ENCODE data around the gene TRAF2.

The TRAF2 gene

GRCh38 chr9:136960212-136960937 is 74.1 kb downstream of the TRAF2 start:
- Histone ChIP-seq H3K9ac (ENCODE audit: low read length) (no peak overlapping the region), H3K4me3 (ENCODE audit: low read depth in 1 of 2, low read length in 2 of 2) (no peak overlapping the region), H3K36me3 (ENCODE audit: insufficient read depth, low read length) (no peaks in the 10 kb centered on the region), H3K27ac (ENCODE audit: low read depth, low read length) (no peak overlapping the region), H3K4me1 (ENCODE audit: insufficient read depth, low read length) (no peaks in the 10 kb centered on the region), H3K27me3 (ENCODE audit: control insufficient read depth in 1 of 2, insufficient read depth in 2 of 2, low read length in 2 of 2) (no peaks in the 10 kb centered on the region), H3K9me3 (ENCODE audit: low read length) (no peaks in the 10 kb centered on the region)

- no peak overlapping the region for H3K9ac ChIP-seq (ENCODE audit: low read length)
- no peaks in the 10 kb centered on the region for H3K9me3 ChIP-seq (ENCODE audit: low read length)
- H3K27me3 ChIP-seq (ENCODE audit: control insufficient read depth in 1 of 2, insufficient read depth in 2 of 2, low read length in 2 of 2), result no peaks in the 10 kb centered on the region
- no peak overlapping the region for H3K4me3 ChIP-seq (ENCODE audit: low read depth in 1 of 2, low read length in 2 of 2)
- no peaks in the 10 kb centered on the region for H3K4me1 ChIP-seq (ENCODE audit: insufficient read depth, low read length)
- H3K36me3 ChIP-seq (ENCODE audit: insufficient read depth, low read length), result no peaks in the 10 kb centered on the region
- no peak overlapping the region for H3K27ac ChIP-seq (ENCODE audit: low read depth, low read length)
Measured at GRCh38 chr9:136960938-136961275, 74.6 kb downstream of the TRAF2 start.

GRCh38 chr9:136961279-136962065 is 75.2 kb downstream of the TRAF2 start:
- Histone ChIP-seq H3K27me3 (ENCODE audit: control insufficient read depth in 1 of 2, insufficient read depth in 2 of 2, low read length in 2 of 2) (no peaks in the 10 kb centered on the region), H3K27ac (ENCODE audit: low read depth, low read length) (no peak overlapping the region), H3K4me3 (ENCODE audit: low read depth in 1 of 2, low read length in 2 of 2) (no peak overlapping the region), H3K4me1 (ENCODE audit: insufficient read depth, low read length) (no peaks in the 10 kb centered on the region), H3K9me3 (ENCODE audit: low read length) (no peaks in the 10 kb centered on the region), H3K9ac (ENCODE audit: low read length) (no peak overlapping the region), H3K36me3 (ENCODE audit: insufficient read depth, low read length) (no peaks in the 10 kb centered on the region)

GRCh38 chr9:136962163-136962562 is 75.8 kb downstream of the TRAF2 start:
- Histone ChIP-seq H3K4me1 (ENCODE audit: insufficient read depth, low read length) (no peaks in the 10 kb centered on the region), H3K9ac (ENCODE audit: low read length) (no peak overlapping the region), H3K27me3 (ENCODE audit: control insufficient read depth in 1 of 2, insufficient read depth in 2 of 2, low read length in 2 of 2) (no peaks in the 10 kb centered on the region), H3K36me3 (ENCODE audit: insufficient read depth, low read length) (no peaks in the 10 kb centered on the region), H3K27ac (ENCODE audit: low read depth, low read length) (no peak overlapping the region), H3K4me3 (ENCODE audit: low read depth in 1 of 2, low read length in 2 of 2) (no peak overlapping the region), H3K9me3 (ENCODE audit: low read length) (no peaks in the 10 kb centered on the region)

- no peak overlapping the region for H3K9ac ChIP-seq (ENCODE audit: low read length)
Measured at GRCh38 chr9:136962701-136963248, 76.5 kb downstream of the TRAF2 start.

GRCh38 chr9:136963341-136963740 is 77.0 kb downstream of the TRAF2 start:
- H3K27ac ChIP-seq (ENCODE audit: low read depth, low read length), result no peak overlapping the region
- H3K36me3 ChIP-seq (ENCODE audit: insufficient read depth, low read length), result no peaks in the 10 kb centered on the region
- no peaks in the 10 kb centered on the region for H3K27me3 ChIP-seq (ENCODE audit: control insufficient read depth in 1 of 2, insufficient read depth in 2 of 2, low read length in 2 of 2)
- H3K4me3 ChIP-seq (ENCODE audit: low read depth in 1 of 2, low read length in 2 of 2), result no peak overlapping the region
- no peaks in the 10 kb centered on the region for H3K9me3 ChIP-seq (ENCODE audit: low read length)
- H3K9ac ChIP-seq (ENCODE audit: low read length), result no peak overlapping the region
- no peaks in the 10 kb centered on the region for H3K4me1 ChIP-seq (ENCODE audit: insufficient read depth, low read length)

More at GRCh38 chr9:136962701-136963248, 76.5 kb downstream of the TRAF2 start:
- Histone ChIP-seq H3K27me3 (ENCODE audit: control insufficient read depth in 1 of 2, insufficient read depth in 2 of 2, low read length in 2 of 2) (no peaks in the 10 kb centered on the region), H3K4me3 (ENCODE audit: low read depth in 1 of 2, low read length in 2 of 2) (no peak overlapping the region), H3K4me1 (ENCODE audit: insufficient read depth, low read length) (no peaks in the 10 kb centered on the region), H3K27ac (ENCODE audit: low read depth, low read length) (no peak overlapping the region), H3K9me3 (ENCODE audit: low read length) (no peaks in the 10 kb centered on the region), H3K36me3 (ENCODE audit: insufficient read depth, low read length) (no peaks in the 10 kb centered on the region)

GRCh38 chr9:136963751-136964150 is 77.4 kb downstream of the TRAF2 start:
- no peaks in the 10 kb centered on the region for H3K4me1 ChIP-seq (ENCODE audit: insufficient read depth, low read length)
- no peaks in the 10 kb centered on the region for H3K9me3 ChIP-seq (ENCODE audit: low read length)
- no peaks in the 10 kb centered on the region for H3K36me3 ChIP-seq (ENCODE audit: insufficient read depth, low read length)
- no peak overlapping the region for H3K9ac ChIP-seq (ENCODE audit: low read length)
- no peaks in the 10 kb centered on the region for H3K27me3 ChIP-seq (ENCODE audit: control insufficient read depth in 1 of 2, insufficient read depth in 2 of 2, low read length in 2 of 2)
- H3K4me3 ChIP-seq (ENCODE audit: low read depth in 1 of 2, low read length in 2 of 2), result no peak overlapping the region
- H3K27ac ChIP-seq (ENCODE audit: low read depth, low read length), result no peak overlapping the region

- Histone ChIP-seq H3K9me3 (ENCODE audit: low read length) (no peaks in the 10 kb centered on the region), H3K36me3 (ENCODE audit: insufficient read depth, low read length) (no peaks in the 10 kb centered on the region), H3K27me3 (ENCODE audit: control insufficient read depth in 1 of 2, insufficient read depth in 2 of 2, low read length in 2 of 2) (peaks cover 0 to 3% of the 10 kb centered on the region in 2 donors), H3K4me3 (ENCODE audit: low read depth in 1 of 2, low read length in 2 of 2) (no peak overlapping the region), H3K4me1 (ENCODE audit: insufficient read depth, low read length) (no peaks in the 10 kb centered on the region), H3K27ac (ENCODE audit: low read depth, low read length) (no peak overlapping the region), H3K9ac (ENCODE audit: low read length) (no peak overlapping the region)
Measured at GRCh38 chr9:136964171-136964689, 77.9 kb downstream of the TRAF2 start.

GRCh38 chr9:136964833-136965422 is 78.6 kb downstream of the TRAF2 start:
- Histone ChIP-seq H3K9ac (ENCODE audit: low read length) (no peak overlapping the region), H3K9me3 (ENCODE audit: low read length) (no peaks in the 10 kb centered on the region), H3K27me3 (ENCODE audit: control insufficient read depth in 1 of 2, insufficient read depth in 2 of 2, low read length in 2 of 2) (peaks cover 0 to 7% of the 10 kb centered on the region in 2 donors), H3K27ac (ENCODE audit: low read depth, low read length) (no peak overlapping the region), H3K36me3 (ENCODE audit: insufficient read depth, low read length) (no peaks in the 10 kb centered on the region), H3K4me1 (ENCODE audit: insufficient read depth, low read length) (no peaks in the 10 kb centered on the region), H3K4me3 (ENCODE audit: low read depth in 1 of 2, low read length in 2 of 2) (no peak overlapping the region)

- H3K4me1 ChIP-seq (ENCODE audit: insufficient read depth, low read length), result no peaks in the 10 kb centered on the region
- no peak overlapping the region for H3K27ac ChIP-seq (ENCODE audit: low read depth, low read length)
- H3K9me3 ChIP-seq (ENCODE audit: low read length), result no peaks in the 10 kb centered on the region
- H3K4me3 ChIP-seq (ENCODE audit: low read depth in 1 of 2, low read length in 2 of 2), result no peak overlapping the region
- no peaks in the 10 kb centered on the region for H3K36me3 ChIP-seq (ENCODE audit: insufficient read depth, low read length)
- H3K27me3 ChIP-seq (ENCODE audit: control insufficient read depth in 1 of 2, insufficient read depth in 2 of 2, low read length in 2 of 2), result peaks cover 0 to 11% of the 10 kb centered on the region in 2 donors
- no peak overlapping the region for H3K9ac ChIP-seq (ENCODE audit: low read length)
Measured at GRCh38 chr9:136965771-136966484, 79.6 kb downstream of the TRAF2 start.

Measured in muscle layer of colon (tissue), 2 donors.